ENCODE measurements around the gene FJX1.
"Not testable (repeated sequence)": the region's sequence is repeated elsewhere in the genome, so short reads cannot be mapped to it uniquely, and the experiment has no call there.

Gene FJX1

DNA sequence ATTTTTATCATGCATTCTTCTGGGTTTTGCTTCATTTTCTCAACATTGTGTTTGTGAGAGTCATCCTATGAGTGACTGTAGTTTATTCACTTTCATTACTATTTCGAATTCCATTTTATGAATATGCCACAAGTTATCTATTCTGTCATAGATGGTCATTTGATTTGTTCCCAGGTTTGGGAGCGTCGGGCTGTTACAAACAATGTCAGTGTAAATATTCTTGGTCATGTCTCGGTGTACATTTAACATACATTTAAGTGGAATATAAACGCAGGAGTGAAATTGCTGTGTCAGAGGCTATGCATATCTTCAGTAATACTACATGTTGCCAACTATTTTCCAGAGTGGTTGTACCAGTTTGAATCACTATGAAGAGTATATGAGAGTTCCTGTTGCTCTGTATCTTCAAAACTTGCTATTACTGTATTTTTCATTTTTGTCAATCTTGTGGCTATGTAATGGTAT, 46.7 kb downstream of the FJX1 start:
- no peak overlapping the region for H3K27ac ChIP-seq

DNA sequence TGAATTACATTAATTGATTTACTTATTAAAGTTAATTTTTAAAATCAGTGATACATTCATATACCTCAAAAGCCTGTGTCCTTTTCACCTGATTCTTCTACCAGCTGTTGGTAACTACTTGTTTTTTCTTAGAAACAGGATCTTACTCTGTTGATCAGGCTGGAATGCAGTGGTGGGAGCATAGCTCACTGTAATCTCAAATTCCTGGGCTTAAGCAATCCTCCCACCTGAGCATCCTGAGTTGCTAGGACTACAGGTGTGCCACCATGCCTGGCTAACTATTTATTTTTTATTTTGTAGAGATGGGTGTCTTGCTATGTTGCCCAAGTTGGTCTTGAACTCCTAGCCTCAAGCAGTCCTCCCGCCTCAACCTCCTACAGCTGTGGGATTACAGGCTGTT, 49.0 kb downstream of the FJX1 start:
- TF ChIP-seq ZFX (IDR thresholded peaks at IDR 0.05; ENCODE audit: borderline replicate concordance): no peak
- TF ChIP-seq, protein P1, sequence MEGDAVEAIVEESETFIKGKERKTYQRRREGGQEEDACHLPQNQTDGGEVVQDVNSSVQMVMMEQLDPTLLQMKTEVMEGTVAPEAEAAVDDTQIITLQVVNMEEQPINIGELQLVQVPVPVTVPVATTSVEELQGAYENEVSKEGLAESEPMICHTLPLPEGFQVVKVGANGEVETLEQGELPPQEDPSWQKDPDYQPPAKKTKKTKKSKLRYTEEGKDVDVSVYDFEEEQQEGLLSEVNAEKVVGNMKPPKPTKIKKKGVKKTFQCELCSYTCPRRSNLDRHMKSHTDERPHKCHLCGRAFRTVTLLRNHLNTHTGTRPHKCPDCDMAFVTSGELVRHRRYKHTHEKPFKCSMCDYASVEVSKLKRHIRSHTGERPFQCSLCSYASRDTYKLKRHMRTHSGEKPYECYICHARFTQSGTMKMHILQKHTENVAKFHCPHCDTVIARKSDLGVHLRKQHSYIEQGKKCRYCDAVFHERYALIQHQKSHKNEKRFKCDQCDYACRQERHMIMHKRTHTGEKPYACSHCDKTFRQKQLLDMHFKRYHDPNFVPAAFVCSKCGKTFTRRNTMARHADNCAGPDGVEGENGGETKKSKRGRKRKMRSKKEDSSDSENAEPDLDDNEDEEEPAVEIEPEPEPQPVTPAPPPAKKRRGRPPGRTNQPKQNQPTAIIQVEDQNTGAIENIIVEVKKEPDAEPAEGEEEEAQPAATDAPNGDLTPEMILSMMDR (IDR thresholded peaks at IDR 0.05): no peak
- H3K27ac ChIP-seq: no peak overlapping the region

More for the DNA sequence above, 46.7 kb downstream of the FJX1 start:
- no peak for TF ChIP-seq ZFX (IDR thresholded peaks at IDR 0.05; ENCODE audit: borderline replicate concordance)
- TF ChIP-seq, protein P1 (IDR thresholded peaks at IDR 0.05): no peak

DNA sequence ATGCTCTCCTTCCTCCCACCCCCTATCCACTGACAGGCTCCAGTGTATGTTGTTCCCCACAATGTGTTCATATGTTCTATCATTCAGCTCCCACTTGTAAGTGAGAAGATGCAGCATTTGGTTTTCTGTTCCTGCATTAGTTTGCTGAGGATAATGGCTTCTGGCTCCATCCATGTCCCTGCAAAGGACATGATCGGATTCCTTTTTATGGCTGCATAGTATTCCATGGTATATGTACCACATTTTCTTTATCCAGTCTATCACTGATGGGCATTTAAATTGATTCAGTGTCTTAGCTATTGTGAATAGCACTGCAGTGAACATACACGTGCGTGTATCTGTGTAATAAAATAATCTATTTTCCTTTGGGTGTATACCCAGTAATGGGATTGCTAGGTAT, 50.1 kb downstream of the FJX1 start:
- H3K27ac ChIP-seq: not testable (repeated sequence)
